SK-N-SH (cell line): ENCODE results near the gene TRIM3. TPM values are rescaled to one million over a fixed set of nuclear protein-coding genes. Genes with fewer than 3 reads are reported as not detected.

ENCODE experiments used
- CTCF ChIA-PET: fragments of 300-600, 350-600 bp; formaldehyde crosslinking; extraction: SDS; loops from one replicate; lab custom pipeline; 2021; lab: Yijun Ruan, JAX
- POLR2A ChIA-PET: fragments of 350-600 bp; sonication (Branson Sonifier 250); formaldehyde crosslinking; extraction: SDS; loops from one replicate; lab custom pipeline; 2020; ENCODE audit warnings: antibody characterized with exemption, inconsistent platforms; lab: Yijun Ruan, JAX
- DNase-seq: peaks from one replicate; pipeline ENCODE4 v3.0.0; 2012
- H2AFZ ChIP-seq: fragments of 200-600 bp; sonication (generic); 2 replicates; pipeline ENCODE4 v1.8.1; 2016; ENCODE audit warnings: antibody characterized with exemption, mild to moderate bottlenecking, low read depth
- H3F3A ChIP-seq: fragments of 200-600 bp; sonication (generic); replicated peaks from 2 replicates; pipeline ENCODE3; 2016; ENCODE audit warnings: antibody characterized with exemption, mild to moderate bottlenecking; ENCODE audit not compliant: insufficient read depth
- H3K27ac ChIP-seq, 2 experiments: fragments of 200-500 bp in 1 of 2; fragments of 200-600 bp in 1 of 2; sonication (Bioruptor generic) in 1 of 2; sonication (generic), shearing (Covaris generic) in 1 of 2; 2 replicates each; pipeline versions ENCODE4 v1.5.1 to v1.6.1; 2014 to 2016; ENCODE audit warnings: low read depth in 2 of 2, inconsistent platforms in 1 of 2, low read length in 1 of 2, mild to moderate bottlenecking in 1 of 2, mixed read lengths in 1 of 2
- H3K27me3 ChIP-seq: fragments of 200-600 bp; sonication (generic), shearing (Covaris generic); 2 replicates; pipeline ENCODE4 v1.6.1; 2016; ENCODE audit warnings: mixed run types; ENCODE audit not compliant: insufficient read depth
- H3K36me3 ChIP-seq, 2 experiments: fragments of 200-500 bp in 1 of 2; fragments of 200-600 bp in 1 of 2; sonication (Bioruptor generic) in 1 of 2; sonication (generic) in 1 of 2; replicated peaks in 1 of 2; 2 replicates each; pipeline versions ENCODE3 to v1.5.1; 2014 to 2016; ENCODE audit warnings: low read length in 1 of 2, mild to moderate bottlenecking in 1 of 2; ENCODE audit not compliant: insufficient read depth in 2 of 2, control insufficient read depth in 1 of 2
- H3K4me1 ChIP-seq, 2 experiments: fragments of 200-500 bp in 1 of 2; fragments of 200-600 bp in 1 of 2; sonication (Bioruptor generic) in 1 of 2; sonication (generic), shearing (Covaris generic) in 1 of 2; 2 replicates each; pipeline versions ENCODE4 v1.5.1 to v1.6.1; 2014 to 2016; ENCODE audit warnings: low read depth in 1 of 2, low read length in 1 of 2, mixed run types in 1 of 2; ENCODE audit not compliant: insufficient read depth in 2 of 2, control insufficient read depth in 1 of 2
- H3K4me2 ChIP-seq: fragments of 200-600 bp; sonication (generic), shearing (Covaris generic); 2 replicates; pipeline ENCODE4 v1.6.1; 2017; ENCODE audit warnings: mixed run types
- H3K4me3 ChIP-seq, 2 experiments: fragments of 200-500 bp in 1 of 2; fragments of 200-600 bp in 1 of 2; sonication (Bioruptor generic) in 1 of 2; sonication (generic), shearing (Covaris generic) in 1 of 2; 2 replicates each; pipeline versions ENCODE4 v1.5.1 to v1.8.1; 2014 to 2016; ENCODE audit warnings: low read depth in 2 of 2, inconsistent platforms in 1 of 2, low read length in 1 of 2, mild to moderate bottlenecking in 1 of 2, mixed read lengths in 1 of 2, moderate library complexity in 1 of 2
- H3K79me2 ChIP-seq: fragments of 200-600 bp; sonication (generic); 2 replicates; pipeline ENCODE4 v1.8.1; 2017; ENCODE audit warnings: mild to moderate bottlenecking; ENCODE audit not compliant: insufficient read depth
- H3K9ac ChIP-seq: fragments of 200-600 bp; sonication (generic); 2 replicates; pipeline ENCODE4 v1.6.1; 2017; ENCODE audit warnings: mixed run types
- H3K9me2 ChIP-seq: fragments of 200-600 bp; sonication (generic); 2 replicates; pipeline ENCODE4 v1.6.1; 2017; ENCODE audit warnings: mixed run types
- H3K9me3 ChIP-seq: fragments of 200-600 bp; sonication (generic); 2 replicates; pipeline ENCODE4 v1.6.1; 2017; ENCODE audit warnings: mixed run types, mild to moderate bottlenecking, moderate library complexity
- H4K20me1 ChIP-seq: fragments of 200-600 bp; sonication (generic); 2 replicates; pipeline ENCODE4 v1.6.1; 2017; ENCODE audit warnings: mild to moderate bottlenecking, mixed run types; ENCODE audit not compliant: insufficient read depth
- FOXM1 ChIP-seq: IDR thresholded peaks from 2 replicates; pipeline ENCODE4 v1.4.0; 2012; ENCODE audit warnings: low read depth, mild to moderate bottlenecking
- GABPA ChIP-seq: IDR thresholded peaks from 2 replicates; pipeline ENCODE4 v1.4.0; 2012; ENCODE audit warnings: low read depth, mild to moderate bottlenecking
- GATA2 ChIP-seq: sonication (generic); formaldehyde crosslinking; IDR thresholded peaks from 2 replicates; pipeline ENCODE4 v1.5.0; 2020; ENCODE audit warnings: mild to moderate bottlenecking, missing genetic modification reagents
- NRF1 ChIP-seq: IDR thresholded peaks from 2 replicates; pipeline ENCODE4 v1.6.1; 2012; ENCODE audit warnings: low read depth, mild to moderate bottlenecking, low read length
- PBX3 ChIP-seq: IDR thresholded peaks from 2 replicates; pipeline ENCODE4; 2012
- REST ChIP-seq: IDR thresholded peaks from 2 replicates; pipeline ENCODE4 v1.6.1; 2012; ENCODE audit warnings: mild to moderate bottlenecking, low read depth, low read length, moderate library complexity
- RFX5 ChIP-seq: IDR thresholded peaks from 2 replicates; pipeline ENCODE4 v1.6.1; 2012; ENCODE audit warnings: mild to moderate bottlenecking, improper control_type of control experiment, low read length
- RXRA ChIP-seq: IDR thresholded peaks from 2 replicates; pipeline ENCODE4 v1.4.0; 2012; ENCODE audit warnings: low read depth, mild to moderate bottlenecking, borderline replicate concordance
- SMC3 ChIP-seq: IDR thresholded peaks from 2 replicates; pipeline ENCODE4 v1.6.1; 2012; ENCODE audit warnings: low read depth, low read length, improper control_type of control experiment
- TEAD4 ChIP-seq: IDR thresholded peaks from 2 replicates; pipeline ENCODE4 v1.4.0; 2012; ENCODE audit warnings: mild to moderate bottlenecking, borderline replicate concordance; ENCODE audit not compliant: insufficient read depth
- WGBS: methylation state at CpG from one replicate; pipeline ENCODE4 v1.1.6; 2017; ENCODE audit warnings: low lambda C conversion rate; 5-methylcytosine and 5-hydroxymethylcytosine counted together
- polyA plus RNA-seq, 3 experiments: library from polyadenylated mRNA; depleted of rRNA; stranded (reverse); fragments of >200 nt; gene quantifications; 2 replicates each; pipeline ENCODE4 v1.2.3, GENCODE V29; 2012
- TF ChIP-seq, protein P1 (sequence below): fragments of 150-350 bp; IDR thresholded peaks from 2 replicates; pipeline ENCODE4 v1.6.1; 2016; ENCODE audit warnings: mild to moderate bottlenecking, low read depth, low read length
- TF ChIP-seq, protein P2 (sequence below): fragments of 200-600 bp; sonication (generic); IDR thresholded peaks from 2 replicates; pipeline ENCODE4 v1.6.1; 2017; ENCODE audit warnings: antibody characterized with exemption, mild to moderate bottlenecking, moderate library complexity

TRIM3 gene
- polyA plus RNA-seq, 1 of the 3 experiments (the other 2 are of a cell fraction) = 22.8 TPM

GRCh38 chr11:6405846-6406245 lies 67.9 kb downstream of the TRIM3 start:
- WGBS = 94% methylated on average over 6 of the region's 6 CpGs
- CTCF ChIA-PET = interaction anchor here (1.2 to 2.4 kb wide), 4 partner anchors 13 to 43 kb away, joined by 3 to 9 read pairs (median 8); partner anchors contain the start of gene APBB1
- POLR2A ChIA-PET = interaction anchor here (0.9 to 2.1 kb wide), 3 partner anchors 12 to 16 kb away, joined by 3 to 6 read pairs (median 4); partner anchors contain the start of genes APBB1 and SMPD1

More at GRCh38 chr11:6405846-6406245, 67.9 kb downstream of the TRIM3 start:
- H3K27me3 ChIP-seq = no peaks in the 10 kb centered on the region
- TF ChIP-seq RFX5 (no peak), FOXM1 (no peak), PBX3 (no peak), RXRA (no peak), GABPA (no peak), SMC3 (no peak), TEAD4 (no peak), NRF1 (no peak), REST (no peak), GATA2 (CRISPR knock-in tag) (no peak)
- TF ChIP-seq, protein P1, sequence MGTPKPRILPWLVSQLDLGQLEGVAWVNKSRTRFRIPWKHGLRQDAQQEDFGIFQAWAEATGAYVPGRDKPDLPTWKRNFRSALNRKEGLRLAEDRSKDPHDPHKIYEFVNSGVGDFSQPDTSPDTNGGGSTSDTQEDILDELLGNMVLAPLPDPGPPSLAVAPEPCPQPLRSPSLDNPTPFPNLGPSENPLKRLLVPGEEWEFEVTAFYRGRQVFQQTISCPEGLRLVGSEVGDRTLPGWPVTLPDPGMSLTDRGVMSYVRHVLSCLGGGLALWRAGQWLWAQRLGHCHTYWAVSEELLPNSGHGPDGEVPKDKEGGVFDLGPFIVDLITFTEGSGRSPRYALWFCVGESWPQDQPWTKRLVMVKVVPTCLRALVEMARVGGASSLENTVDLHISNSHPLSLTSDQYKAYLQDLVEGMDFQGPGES = no peak
- TF ChIP-seq, protein P2, sequence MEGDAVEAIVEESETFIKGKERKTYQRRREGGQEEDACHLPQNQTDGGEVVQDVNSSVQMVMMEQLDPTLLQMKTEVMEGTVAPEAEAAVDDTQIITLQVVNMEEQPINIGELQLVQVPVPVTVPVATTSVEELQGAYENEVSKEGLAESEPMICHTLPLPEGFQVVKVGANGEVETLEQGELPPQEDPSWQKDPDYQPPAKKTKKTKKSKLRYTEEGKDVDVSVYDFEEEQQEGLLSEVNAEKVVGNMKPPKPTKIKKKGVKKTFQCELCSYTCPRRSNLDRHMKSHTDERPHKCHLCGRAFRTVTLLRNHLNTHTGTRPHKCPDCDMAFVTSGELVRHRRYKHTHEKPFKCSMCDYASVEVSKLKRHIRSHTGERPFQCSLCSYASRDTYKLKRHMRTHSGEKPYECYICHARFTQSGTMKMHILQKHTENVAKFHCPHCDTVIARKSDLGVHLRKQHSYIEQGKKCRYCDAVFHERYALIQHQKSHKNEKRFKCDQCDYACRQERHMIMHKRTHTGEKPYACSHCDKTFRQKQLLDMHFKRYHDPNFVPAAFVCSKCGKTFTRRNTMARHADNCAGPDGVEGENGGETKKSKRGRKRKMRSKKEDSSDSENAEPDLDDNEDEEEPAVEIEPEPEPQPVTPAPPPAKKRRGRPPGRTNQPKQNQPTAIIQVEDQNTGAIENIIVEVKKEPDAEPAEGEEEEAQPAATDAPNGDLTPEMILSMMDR = no peak
- H3K36me3 ChIP-seq = peaks cover 0 to 14% of the 10 kb centered on the region in 2 experiments
- no peaks in the 10 kb centered on the region for H3K9me3 ChIP-seq
- DNase-seq = no peak
- no peaks in the 10 kb centered on the region for H4K20me1 ChIP-seq
- no peak overlapping the region for H2AFZ ChIP-seq
- H3K9ac ChIP-seq = no peak overlapping the region
- H3K4me3 ChIP-seq = no peak overlapping the region
- no peaks in the 10 kb centered on the region for H3K79me2 ChIP-seq
- peaks cover 0 to 13% of the 10 kb centered on the region in 2 experiments; a peak in 1 of 4 replicates for H3K4me1 ChIP-seq
- peaks cover 2% of the 10 kb centered on the region for H3F3A ChIP-seq
- H3K4me2 ChIP-seq = no peak overlapping the region
- no peaks in the 10 kb centered on the region for H3K9me2 ChIP-seq
- no peak overlapping the region for H3K27ac ChIP-seq
